HG03571 (cell line): ENCODE data around the gene HAT1.

ENCODE experiments used
- ATAC-seq: cut with Tn5 transposase; IDR thresholded peaks from one replicate; pipeline ENCODE4 v1.9.1; 2021; ENCODE audit not compliant: unreplicated experiment

Gene HAT1

GRCh38 chr2:172021955-172022354 lies 99.7 kb downstream of the HAT1 start:
- ATAC-seq, result no peak

GRCh38 chr2:172031536-172031935 lies 109.3 kb downstream of the HAT1 start:
- ATAC-seq, result no peak
